B cell (primary cell): ENCODE data around the gene PLCG2. TPM values are rescaled to one million over a fixed set of nuclear protein-coding genes. Genes with fewer than 3 reads are reported as not detected.

Source experiments
- ATAC-seq: fragments of 200-7000 bp; cut with Tn5 transposase; one replicate; pipeline ENCODE4 v1.10.0; 2021; ENCODE audit warnings: low read depth, mild to moderate bottlenecking, moderate number of reproducible peaks, moderate library complexity
- CTCF ChIA-PET: fragments of 350-600 bp; sonication (Branson Sonifier 250); formaldehyde crosslinking; loops from one replicate; lab custom pipeline; 2021; ENCODE audit warnings: antibody characterized with exemption, inconsistent platforms; lab: Charles Lee
- POLR2A ChIA-PET: fragments of 350-600 bp; sonication (Branson Sonifier 250); formaldehyde crosslinking; loops from one replicate; lab custom pipeline; 2021; ENCODE audit warnings: antibody characterized with exemption; lab: Charles Lee
- DNase-seq: peaks from one replicate; pipeline ENCODE4 v3.0.0; 2013
- H2AFZ ChIP-seq: 2 replicates; pipeline ENCODE4 v1.6.1; 2012; ENCODE audit warnings: mild to moderate bottlenecking, low read depth, low read length; ENCODE audit not compliant: insufficient read depth, poor library complexity, severe bottlenecking
- H3K27ac ChIP-seq, 2 donors: 1 replicate in 1 of 2; 2 replicates in 1 of 2; pipeline ENCODE4 v1.5.1; 2012 to 2013; ENCODE audit warnings: low read length in 2 of 2, mild to moderate bottlenecking in 2 of 2, moderate library complexity in 1 of 2
- H3K27me3 ChIP-seq, 4 experiments: fragments of 200-600 bp in 1 of 4; sonication (generic) in 1 of 4; replicated peaks in 1 of 4; 1 replicate in 2 of 4; 2 replicates in 2 of 4; pipeline versions ENCODE4 v1.6.1 to v1.7.0; 2013 to 2016; ENCODE audit warnings: low read length in 3 of 4, mild to moderate bottlenecking in 2 of 4, mixed read lengths in 1 of 4, moderate library complexity in 1 of 4; ENCODE audit not compliant: insufficient read depth in 4 of 4, control insufficient read depth in 3 of 4; ENCODE audit errors: control extremely low read depth in 1 of 4
- H3K36me3 ChIP-seq, 2 experiments: replicated peaks in 1 of 2; 1 replicate in 1 of 2; 2 replicates in 1 of 2; pipeline versions ENCODE4 v1.6.1 to v1.7.1; 2013; ENCODE audit warnings: low read length in 1 of 2; ENCODE audit not compliant: insufficient read depth in 2 of 2, control insufficient read depth in 1 of 2; ENCODE audit errors: control extremely low read depth in 1 of 2, extremely low read depth in 1 of 2
- H3K4me1 ChIP-seq, 2 donors: fragments of 200-600 bp in 1 of 2; sonication (generic) in 1 of 2; 1 replicate in 1 of 2; 2 replicates in 1 of 2; pipeline versions ENCODE4 v1.5.1 to v1.6.1; 2013 to 2017; ENCODE audit warnings: low read length in 2 of 2; ENCODE audit not compliant: control insufficient read depth in 2 of 2, insufficient read depth in 2 of 2
- H3K4me2 ChIP-seq: replicated peaks from 2 replicates; pipeline ENCODE3; 2012; ENCODE audit warnings: mild to moderate bottlenecking, low read depth, low read length; ENCODE audit not compliant: poor library complexity, severe bottlenecking
- H3K4me3 ChIP-seq, 5 experiments: fragments of 200-600 bp in 1 of 5; sonication (generic) in 1 of 5; 1 replicate in 3 of 5; 2 replicates in 2 of 5; pipeline versions ENCODE4 v1.5.1 to v1.7.0; 2011 to 2016; ENCODE audit warnings: low read length in 4 of 5, mild to moderate bottlenecking in 4 of 5, low read depth in 2 of 5, control low read depth in 1 of 5, moderate library complexity in 1 of 5; ENCODE audit not compliant: insufficient read depth in 1 of 5; ENCODE audit errors: control extremely low read depth in 1 of 5, extremely low read depth in 1 of 5
- H3K79me2 ChIP-seq: fragments of 200-600 bp; sonication (generic); one replicate; pipeline ENCODE4 v1.6.0; 2016; ENCODE audit warnings: low read length; ENCODE audit not compliant: control insufficient read depth, insufficient read depth
- H3K9ac ChIP-seq: fragments of 200-600 bp; sonication (generic); 2 replicates; pipeline ENCODE4 v1.6.1; 2017; ENCODE audit warnings: mild to moderate bottlenecking, low read length, moderate library complexity
- H3K9me3 ChIP-seq, 3 donors: one replicate each; pipeline versions ENCODE4 v1.6.1 to v1.7.1; 2013; ENCODE audit warnings: low read length in 2 of 3; ENCODE audit not compliant: control insufficient read depth in 2 of 3, insufficient read depth in 1 of 3; ENCODE audit errors: control extremely low read depth in 1 of 3
- H4K20me1 ChIP-seq: 2 replicates; pipeline ENCODE4 v1.6.0; 2012; ENCODE audit warnings: mild to moderate bottlenecking, low read length; ENCODE audit not compliant: insufficient read depth, control insufficient read depth, poor library complexity, severe bottlenecking
- H3K27ac Mint-ChIP-seq: one replicate; pipeline ENCODE4 v1.8.0; 2021; ENCODE audit warnings: mixed read lengths
- H3K27me3 Mint-ChIP-seq: one replicate; pipeline ENCODE4 v1.8.0; 2021; ENCODE audit warnings: mixed read lengths
- H3K4me1 Mint-ChIP-seq: one replicate; pipeline ENCODE4 v1.8.0; 2021; ENCODE audit warnings: mixed read lengths
- H3K4me3 Mint-ChIP-seq: one replicate; pipeline ENCODE4 v1.8.0; 2021; ENCODE audit warnings: mixed read lengths
- H3K9me3 Mint-ChIP-seq: one replicate; pipeline ENCODE4 v1.8.0; 2022; ENCODE audit warnings: mixed read lengths; ENCODE audit not compliant: insufficient read depth
- CTCF ChIP-seq: fragments of 200-600 bp; IDR thresholded peaks from one replicate; pipeline ENCODE4 v1.8.0; 2022; ENCODE audit warnings: antibody characterized with exemption, mild to moderate bottlenecking
- EZH2 ChIP-seq: IDR thresholded peaks from 2 replicates; pipeline ENCODE4 v1.6.1; 2012; ENCODE audit warnings: borderline replicate concordance, low read depth, mild to moderate bottlenecking, moderate library complexity, low read length; ENCODE audit not compliant: insufficient read depth, poor library complexity, severe bottlenecking
- WGBS: methylation state at CpG from one replicate; pipeline ENCODE4 v1.1.5; 2013; ENCODE audit warnings: missing lambda C conversion rate; ENCODE audit not compliant: insufficient coverage; 5-methylcytosine and 5-hydroxymethylcytosine counted together
- intact Hi-C: fragments of 100-400 bp; cut with micrococcal nuclease; formaldehyde crosslinking; loops from one replicate; pipeline ENCODE4 v1.10.0; 2022
- polyA plus RNA-seq: library from polyadenylated mRNA; depleted of rRNA; stranded (reverse); fragments of >200 nt; gene quantifications from 2 replicates; pipeline ENCODE4 v1.2.3, GENCODE V29; 2012
- total RNA-seq, 2 donors: library from RNA; stranded (reverse); fragments of 120-200 nt in 1 of 2; gene quantifications; 1 replicate in 1 of 2; 2 replicates in 1 of 2; pipeline versions ENCODE4 v1.2.3 to v1.2.4, GENCODE V29; 2013 to 2022

PLCG2 gene
- total and polyA plus RNA-seq, 2 donors (not counting 1 experiment from before 2014, with no cell fraction given), result 194 to 812 TPM

GRCh38 chr16:81754858-81755257, 24.2 kb upstream of the PLCG2 start:
- ChIA-PET POLR2A (interaction anchor here (1.0 to 1.7 kb wide), 3 partner anchors 11 to 68 kb away, joined by 4 to 7 read pairs (median 4); no protein-coding TSS in a partner anchor), CTCF (interaction anchor here (0.6 to 2.2 kb wide), 5 partner anchors 15 to 355 kb away, joined by 3 to 11 read pairs (median 3); no protein-coding TSS in a partner anchor)
- H3K27ac Mint-ChIP-seq, result no peak overlapping the region
- Histone ChIP-seq H3K9ac (no peak overlapping the region), H3K9me3 (no peaks in the 10 kb centered on the region), H3K27ac (no peak overlapping the region), H3K79me2 (peaks cover 82% of the 10 kb centered on the region), H3K27me3 (no peaks in the 10 kb centered on the region), H4K20me1 (no peaks in the 10 kb centered on the region), H2AFZ (no peak overlapping the region), H3K4me2 (no peak overlapping the region), H3K4me3 (no peak overlapping the region), H3K36me3 (peaks cover 3 to 21% of the 10 kb centered on the region in 2 experiments), H3K4me1 (peaks cover 49 to 65% of the 10 kb centered on the region in 2 donors)
- H3K4me3 Mint-ChIP-seq, result no peak overlapping the region
- no peak for DNase-seq
- H3K27me3 Mint-ChIP-seq, result no peaks in the 10 kb centered on the region
- WGBS, result 83% methylated on average over 1 of the region's 1 CpG
- intact Hi-C loops, result no loop called here
- H3K4me1 Mint-ChIP-seq, result peaks cover 64% of the 10 kb centered on the region
- no peak for ATAC-seq
- TF ChIP-seq CTCF (no peak), EZH2 (no peak)
- H3K9me3 Mint-ChIP-seq, result no peaks in the 10 kb centered on the region

GRCh38 chr16:81755915-81756614, 23.0 kb upstream of the PLCG2 start:
- ATAC-seq, result no peak
- Mint-ChIP-seq H3K4me3 (peak overlapping the region; percentile 10), H3K4me1 (peaks cover 58% of the 10 kb centered on the region)

More at GRCh38 chr16:81755915-81756614, 23.0 kb upstream of the PLCG2 start:
- H3K4me1 ChIP-seq, result peaks cover 49 to 63% of the 10 kb centered on the region in 2 donors
- H3K4me3 ChIP-seq, result no peak overlapping the region
- H3K27me3 ChIP-seq, result no peaks in the 10 kb centered on the region
- TF ChIP-seq CTCF (no peak), EZH2 (no peak)
- H3K79me2 ChIP-seq, result peaks cover 87% of the 10 kb centered on the region
- H3K9ac ChIP-seq, result no peak overlapping the region
- peaks cover 4 to 23% of the 10 kb centered on the region in 2 experiments for H3K36me3 ChIP-seq
- H2AFZ ChIP-seq, result peak overlapping the region; percentile 32
- H3K27ac Mint-ChIP-seq, result peak overlapping the region; percentile 52
- intact Hi-C loops, result no loop called here
- no peaks in the 10 kb centered on the region for H4K20me1 ChIP-seq
- no peak for DNase-seq
- peak overlapping the region in 1 of 2 donors; percentile 10 for H3K27ac ChIP-seq
- CTCF ChIA-PET, result interaction anchor here (0.5 to 2.8 kb wide), 13 partner anchors 10 to 345 kb away, joined by 3 to 15 read pairs (median 3); no protein-coding TSS in a partner anchor
- no peaks in the 10 kb centered on the region for H3K9me3 Mint-ChIP-seq
- H3K4me2 ChIP-seq, result peak overlapping the region; percentile 48
- no peaks in the 10 kb centered on the region for H3K9me3 ChIP-seq
- POLR2A ChIA-PET, result interaction anchor here (1.7 kb wide), 2 partner anchors 15 to 24 kb away, joined by 4 read pairs; partner anchors contain the start of gene PLCG2
- 23% methylated on average over 8 of the region's 13 CpGs for WGBS
- no peaks in the 10 kb centered on the region for H3K27me3 Mint-ChIP-seq
